ENCODE measurements around the gene LNP1. TPM values are rescaled to one million over a fixed set of nuclear protein-coding genes. Genes with fewer than 3 reads are reported as not detected.

The LNP1 gene
- total RNA-seq, 1 experiment from 2014 or later: 3.3 TPM

GRCh38 chr3:100360757-100361496, 40.4 kb upstream of the LNP1 start:
- Mint-ChIP-seq H3K9me3 (ENCODE audit: unreplicated experiment) (no peaks in the 10 kb centered on the region), H3K27me3 (ENCODE audit: insufficient read depth, unreplicated experiment) (no peaks in the 10 kb centered on the region), H3K27ac (ENCODE audit: unreplicated experiment) (no peak overlapping the region), H3K36me3 (ENCODE audit: insufficient read depth, unreplicated experiment) (peaks cover 53% of the 10 kb centered on the region), H3K4me1 (ENCODE audit: low read depth, unreplicated experiment) (no peaks in the 10 kb centered on the region), H3K4me3 (ENCODE audit: unreplicated experiment) (no peak overlapping the region)
- ChIA-PET POLR2A (interaction anchor here (0.7 kb wide), 1 partner anchor 21 kb away, joined by 3 read pairs; no protein-coding TSS in a partner anchor), CTCF (interaction anchor here (1.0 kb wide), 1 partner anchor 26 kb away, joined by 3 read pairs; no protein-coding TSS in a partner anchor)
- Histone ChIP-seq H3K4me1 (no peaks in the 10 kb centered on the region; the same call in 1 of the 2 replicates), H3K27me3 (replicated peaks; ENCODE audit: control insufficient read depth, insufficient read depth, low read length) (no peaks in the 10 kb centered on the region), H3K9me3 (no peaks in the 10 kb centered on the region), H3K36me3 (ENCODE audit: control insufficient read depth, insufficient read depth, low read length) (peaks cover 3% of the 10 kb centered on the region; the same call in 1 of the 2 replicates), H3K4me3 (ENCODE audit: low read depth, low read length) (no peak overlapping the region)
- intact Hi-C loops (cut with micrococcal nuclease; ENCODE audit: unreplicated experiment): no loop called here
- DNase-seq: peak in 1 of 2 experiments; percentile 4
- TF ChIP-seq CTCF (IDR thresholded peaks at IDR 0.05; ENCODE audit: insufficient read depth in 1 of 2, low read depth in 1 of 2, low read length in 1 of 2, severe bottlenecking in 1 of 2, unreplicated experiment in 1 of 2): no peak
- no TSS peak for BruUV-seq (replicated peaks)

GRCh38 chr3:100361897-100362296, 39.4 kb upstream of the LNP1 start:
- H3K27me3 Mint-ChIP-seq (ENCODE audit: insufficient read depth, unreplicated experiment): no peaks in the 10 kb centered on the region
- intact Hi-C loops (cut with micrococcal nuclease; ENCODE audit: unreplicated experiment): no loop called here
- H3K4me1 ChIP-seq: no peaks in the 10 kb centered on the region; the same call in 1 of the 2 replicates
- no peak for DNase-seq
- no TSS peak for BruUV-seq (replicated peaks)
- TF ChIP-seq CTCF (IDR thresholded peaks at IDR 0.05; ENCODE audit: insufficient read depth in 1 of 2, low read depth in 1 of 2, low read length in 1 of 2, severe bottlenecking in 1 of 2, unreplicated experiment in 1 of 2): no peak
- ChIA-PET POLR2A (no interaction called here), CTCF (no interaction called here)
- H3K4me3 Mint-ChIP-seq (ENCODE audit: unreplicated experiment): no peak overlapping the region
- H3K27me3 ChIP-seq (replicated peaks; ENCODE audit: control insufficient read depth, insufficient read depth, low read length): no peaks in the 10 kb centered on the region
- H3K9me3 Mint-ChIP-seq (ENCODE audit: unreplicated experiment): no peaks in the 10 kb centered on the region
- H3K4me1 Mint-ChIP-seq (ENCODE audit: low read depth, unreplicated experiment): no peaks in the 10 kb centered on the region
- no peak overlapping the region for H3K27ac Mint-ChIP-seq (ENCODE audit: unreplicated experiment)
- H3K9me3 ChIP-seq: no peaks in the 10 kb centered on the region
- peaks cover 55% of the 10 kb centered on the region for H3K36me3 Mint-ChIP-seq (ENCODE audit: insufficient read depth, unreplicated experiment)
- H3K36me3 ChIP-seq (ENCODE audit: control insufficient read depth, insufficient read depth, low read length): peaks cover 3% of the 10 kb centered on the region; the same call in 1 of the 2 replicates
- H3K4me3 ChIP-seq (ENCODE audit: low read depth, low read length): no peak overlapping the region

GRCh38 chr3:100364421-100364820, 36.9 kb upstream of the LNP1 start:
- H3K9me3 ChIP-seq: no peaks in the 10 kb centered on the region
- no peak for TF ChIP-seq CTCF (IDR thresholded peaks at IDR 0.05; ENCODE audit: insufficient read depth in 1 of 2, low read depth in 1 of 2, low read length in 1 of 2, severe bottlenecking in 1 of 2, unreplicated experiment in 1 of 2)
- Mint-ChIP-seq H3K4me3 (ENCODE audit: unreplicated experiment) (no peak overlapping the region), H3K36me3 (ENCODE audit: insufficient read depth, unreplicated experiment) (peaks cover 55% of the 10 kb centered on the region), H3K4me1 (ENCODE audit: low read depth, unreplicated experiment) (no peaks in the 10 kb centered on the region), H3K27me3 (ENCODE audit: insufficient read depth, unreplicated experiment) (no peaks in the 10 kb centered on the region), H3K27ac (ENCODE audit: unreplicated experiment) (no peak overlapping the region), H3K9me3 (ENCODE audit: unreplicated experiment) (no peaks in the 10 kb centered on the region)
- POLR2A ChIA-PET: no interaction called here
- no TSS peak for BruUV-seq (replicated peaks)
- H3K36me3 ChIP-seq (ENCODE audit: control insufficient read depth, insufficient read depth, low read length): peaks cover 3% of the 10 kb centered on the region; the same call in 1 of the 2 replicates
- CTCF ChIA-PET: no interaction called here
- no peak for DNase-seq
- H3K27me3 ChIP-seq (replicated peaks; ENCODE audit: control insufficient read depth, insufficient read depth, low read length): no peaks in the 10 kb centered on the region
- intact Hi-C loops (cut with micrococcal nuclease; ENCODE audit: unreplicated experiment): no loop called here
- H3K4me1 ChIP-seq: no peaks in the 10 kb centered on the region; the same call in 1 of the 2 replicates
- H3K4me3 ChIP-seq (ENCODE audit: low read depth, low read length): no peak overlapping the region

All from Caco-2 (cell line).